SU-DHL-6 (cell line): ENCODE data around the gene FGFRL1.

ENCODE experiments used
- EZH2phosphoT487 ChIP-seq: fragments of 200-600 bp; sonication (generic), shearing (Covaris generic); conservative IDR thresholded peaks from 2 replicates; pipeline ENCODE4 v1.6.1; 2018; ENCODE audit warnings: mild to moderate bottlenecking, antibody characterized with exemption, low read length, moderate library complexity, mixed read lengths
- TF ChIP-seq, protein P1 (sequence below): fragments of 200-600 bp; sonication (generic); IDR thresholded peaks from one replicate; pipeline ENCODE4 v1.5.1; 2017; ENCODE audit warnings: antibody characterized with exemption, mild to moderate bottlenecking, low read length, moderate library complexity; ENCODE audit not compliant: insufficient read depth, poor library complexity, severe bottlenecking

- TF ChIP-seq, protein P1, sequence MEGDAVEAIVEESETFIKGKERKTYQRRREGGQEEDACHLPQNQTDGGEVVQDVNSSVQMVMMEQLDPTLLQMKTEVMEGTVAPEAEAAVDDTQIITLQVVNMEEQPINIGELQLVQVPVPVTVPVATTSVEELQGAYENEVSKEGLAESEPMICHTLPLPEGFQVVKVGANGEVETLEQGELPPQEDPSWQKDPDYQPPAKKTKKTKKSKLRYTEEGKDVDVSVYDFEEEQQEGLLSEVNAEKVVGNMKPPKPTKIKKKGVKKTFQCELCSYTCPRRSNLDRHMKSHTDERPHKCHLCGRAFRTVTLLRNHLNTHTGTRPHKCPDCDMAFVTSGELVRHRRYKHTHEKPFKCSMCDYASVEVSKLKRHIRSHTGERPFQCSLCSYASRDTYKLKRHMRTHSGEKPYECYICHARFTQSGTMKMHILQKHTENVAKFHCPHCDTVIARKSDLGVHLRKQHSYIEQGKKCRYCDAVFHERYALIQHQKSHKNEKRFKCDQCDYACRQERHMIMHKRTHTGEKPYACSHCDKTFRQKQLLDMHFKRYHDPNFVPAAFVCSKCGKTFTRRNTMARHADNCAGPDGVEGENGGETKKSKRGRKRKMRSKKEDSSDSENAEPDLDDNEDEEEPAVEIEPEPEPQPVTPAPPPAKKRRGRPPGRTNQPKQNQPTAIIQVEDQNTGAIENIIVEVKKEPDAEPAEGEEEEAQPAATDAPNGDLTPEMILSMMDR = no peak
- no peak for TF ChIP-seq EZH2phosphoT487
Observed at GRCh38 chr4:966266-967112, 44.9 kb upstream of the FGFRL1 start.
